ENCODE data around the gene NHERF2. TPM values are rescaled to one million over a fixed set of nuclear protein-coding genes. Genes with fewer than 3 reads are reported as not detected.

Gene NHERF2
- total RNA-seq, 1 experiment from 2014 or later, result 174 TPM

GRCh38 chr16:1983544-1984346 is 43.0 kb upstream of the NHERF2 start, which contains the start of gene GFER:
TSS of gene GFER (plus strand) at chr16:1984193. CDS start at chr16:1984219, 26 bp downstream.
- ChIA-PET CTCF (no interaction called here), POLR2A (interaction anchor here (0.7 to 1.1 kb wide), 2 partner anchors 17 to 19 kb away, joined by 8 to 13 read pairs; partner anchors contain the start of genes RNF151 and RPS2)
- Histone ChIP-seq H3K27ac (ENCODE audit: low read length) (peak within 1 kb of the TSS; percentile 92), H3K4me3 (ENCODE audit: low read depth in 2 of 2, low read length in 2 of 2) (peak within 1 kb of the TSS; percentile 73 to 76), H3K36me3 (ENCODE audit: control insufficient read depth, insufficient read depth, low read length) (peaks cover 9% of the 10 kb centered on the region; the same call in 1 of the 2 replicates), H3K9me3 (ENCODE audit: control insufficient read depth, insufficient read depth, low read depth, low read length) (no peaks in the 10 kb centered on the region), H3K27me3 (ENCODE audit: control insufficient read depth, insufficient read depth, low read length) (no peaks in the 10 kb centered on the region), H3K4me1 (ENCODE audit: control insufficient read depth, insufficient read depth, low read length) (peaks cover 49% of the 10 kb centered on the region)
- no TSS peak for BruUV-seq (replicated peaks)
- in situ Hi-C loops (cut with HindIII; ENCODE audit: low pct_unique_long_range_greater_than_20kb, low sequenced_read_pairs) (no loop called here), intact Hi-C loops (cut with micrococcal nuclease; ENCODE audit: unreplicated experiment) (no loop called here)
- ATAC-seq (peak; percentile 84), DNase-seq (ENCODE audit: low read depth, low spot score) (no peak)
- TF ChIP-seq TCF7L2 (IDR thresholded peaks at IDR 0.05; ENCODE audit: low read depth, low read length), result no peak
- TF ChIP-seq POLR2AphosphoS5 (IDR thresholded peaks at IDR 0.05; ENCODE audit: low read depth, low read length), result peak; percentile 46
- TF ChIP-seq SIN3A (IDR thresholded peaks at IDR 0.05; ENCODE audit: borderline replicate concordance, insufficient read depth, low read depth, low read length), result peak; percentile 95; the same call in 1 of the 2 replicates
- no peak for TF ChIP-seq REST (IDR thresholded peaks at IDR 0.05; ENCODE audit: insufficient read depth in 1 of 2, low read depth in 2 of 2, low read length in 1 of 2)
- peak; percentile 77; the same call in 1 of the 2 replicates for TF ChIP-seq CTCF (IDR thresholded peaks at IDR 0.05)

DNA sequence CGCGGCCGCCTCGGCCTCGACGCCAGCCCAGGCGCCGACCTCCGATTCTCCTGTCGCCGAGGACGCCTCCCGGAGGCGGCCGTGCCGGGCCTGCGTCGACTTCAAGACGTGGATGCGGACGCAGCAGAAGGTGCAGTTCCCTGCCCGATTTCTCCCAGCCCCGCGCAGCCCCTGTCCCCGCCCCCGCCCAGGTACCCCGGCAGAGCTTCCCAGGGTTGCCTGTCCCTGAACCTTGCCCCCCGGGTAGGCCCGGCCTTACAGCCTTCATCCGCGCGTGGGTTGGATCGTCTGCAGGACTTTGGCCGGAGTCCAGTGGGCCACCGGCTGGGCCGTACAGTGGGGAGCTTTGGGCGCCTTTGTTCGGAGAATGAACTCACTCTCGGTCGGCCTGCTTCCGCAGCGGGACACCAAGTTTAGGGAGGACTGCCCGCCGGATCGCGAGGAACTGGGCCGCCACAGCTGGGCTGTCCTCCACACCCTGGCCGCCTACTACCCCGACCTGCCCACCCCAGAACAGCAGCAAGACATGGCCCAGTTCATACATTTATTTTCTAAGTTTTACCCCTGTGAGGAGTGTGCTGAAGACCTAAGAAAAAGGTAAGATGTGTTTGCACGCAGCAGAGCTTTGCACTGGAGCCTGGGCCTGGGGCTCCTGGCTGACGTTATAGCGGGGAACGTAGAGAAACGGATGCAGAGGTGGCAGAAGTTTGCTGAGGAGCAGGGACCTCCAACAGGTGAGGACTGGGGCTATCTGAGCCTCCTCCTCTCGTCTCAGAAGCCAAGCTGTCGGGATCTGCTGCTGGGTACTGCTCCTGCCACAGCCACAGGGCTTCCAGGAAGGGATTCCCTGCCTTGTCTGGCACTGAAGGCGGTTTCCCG is 42.1 kb upstream of the NHERF2 start:
- Histone ChIP-seq H3K36me3 (ENCODE audit: control insufficient read depth, insufficient read depth, low read length) (peaks cover 9% of the 10 kb centered on the region; the same call in 1 of the 2 replicates), H3K4me3 (ENCODE audit: low read depth in 2 of 2, low read length in 2 of 2) (peak overlapping the region; percentile 73 to 76), H3K4me1 (ENCODE audit: control insufficient read depth, insufficient read depth, low read length) (peaks cover 53% of the 10 kb centered on the region), H3K27ac (ENCODE audit: low read length) (peak overlapping the region; percentile 92), H3K9me3 (ENCODE audit: control insufficient read depth, insufficient read depth, low read depth, low read length) (no peaks in the 10 kb centered on the region), H3K27me3 (ENCODE audit: control insufficient read depth, insufficient read depth, low read length) (no peaks in the 10 kb centered on the region)
- POLR2A ChIA-PET, result interaction anchor here (0.7 kb wide), 1 partner anchor 20 kb away, joined by 13 read pairs; the partner anchor contains the start of gene RPS2
- CTCF ChIA-PET, result no interaction called here
- intact Hi-C loops (cut with micrococcal nuclease; ENCODE audit: unreplicated experiment) (no loop called here), in situ Hi-C loops (cut with HindIII; ENCODE audit: low pct_unique_long_range_greater_than_20kb, low sequenced_read_pairs) (no loop called here)
- ATAC-seq (peak; percentile 7), DNase-seq (ENCODE audit: low read depth, low spot score) (no peak)
- TSS peak; percentile 59 for BruUV-seq (replicated peaks)
- TF ChIP-seq SIN3A (IDR thresholded peaks at IDR 0.05; ENCODE audit: borderline replicate concordance, insufficient read depth, low read depth, low read length) (no peak), POLR2AphosphoS5 (IDR thresholded peaks at IDR 0.05; ENCODE audit: low read depth, low read length) (no peak), REST (IDR thresholded peaks at IDR 0.05; ENCODE audit: insufficient read depth in 1 of 2, low read depth in 2 of 2, low read length in 1 of 2) (no peak), CTCF (IDR thresholded peaks at IDR 0.05) (no peak), TCF7L2 (IDR thresholded peaks at IDR 0.05; ENCODE audit: low read depth, low read length) (no peak)

Measured in Panc1 (cell line).